ENCODE measurements around the gene STPG1.

STPG1 gene

GRCh38 chr1:24442764-24443163, 29.2 kb upstream of the STPG1 start:
- DNase-seq, result no peak
- H3K36me3 ChIP-seq (ENCODE audit: insufficient read depth, low read length), result peaks cover 5% of the 10 kb centered on the region; the same call in 1 of the 2 replicates

GRCh38 chr1:24441996-24442668, 28.6 kb upstream of the STPG1 start:
- no peak overlapping the region for H3K4me2 ChIP-seq (ENCODE audit: insufficient read depth, low read length)
- H3K79me2 ChIP-seq (ENCODE audit: insufficient read depth, low read length), result no peaks in the 10 kb centered on the region
- no peaks in the 10 kb centered on the region for H3K9me3 ChIP-seq (ENCODE audit: insufficient read depth, low read length, severe bottlenecking)
- no peak for TF ChIP-seq CTCF (IDR thresholded peaks at IDR 0.05; ENCODE audit: borderline replicate concordance, extremely low read depth, low read length, poor library complexity, severe bottlenecking)
- no peak for TF ChIP-seq EZH2 (IDR thresholded peaks at IDR 0.05; ENCODE audit: borderline replicate concordance, low read depth, low read length, severe bottlenecking)
- H3K36me3 ChIP-seq (ENCODE audit: insufficient read depth, low read length), result peaks cover 5% of the 10 kb centered on the region; the same call in 1 of the 2 replicates
- no peak overlapping the region for H3K4me3 ChIP-seq (ENCODE audit: low read depth in 1 of 2, low read length in 2 of 2)
- no peak overlapping the region for H3K27ac ChIP-seq (ENCODE audit: low read length)
- H2AFZ ChIP-seq (ENCODE audit: low read depth, low read length), result no peak overlapping the region
- H3K4me1 ChIP-seq (ENCODE audit: insufficient read depth, low read length), result no peaks in the 10 kb centered on the region
- DNase-seq (no peak), ATAC-seq (ENCODE audit: insufficient read depth, low read depth) (no peak)
- H4K20me1 ChIP-seq (ENCODE audit: insufficient read depth, low read length), result no peaks in the 10 kb centered on the region; the same call in 1 of the 2 replicates
- no peak overlapping the region for H3K9ac ChIP-seq (ENCODE audit: low read depth, low read length)
- no peaks in the 10 kb centered on the region for H3K27me3 ChIP-seq (ENCODE audit: insufficient read depth, low read length, poor library complexity)

More at GRCh38 chr1:24442764-24443163, 29.2 kb upstream of the STPG1 start:
- Histone ChIP-seq H3K79me2 (ENCODE audit: insufficient read depth, low read length) (no peaks in the 10 kb centered on the region), H4K20me1 (ENCODE audit: insufficient read depth, low read length) (no peaks in the 10 kb centered on the region; the same call in 1 of the 2 replicates), H3K4me1 (ENCODE audit: insufficient read depth, low read length) (no peaks in the 10 kb centered on the region), H3K4me3 (ENCODE audit: low read depth in 1 of 2, low read length in 2 of 2) (no peak overlapping the region), H3K9ac (ENCODE audit: low read depth, low read length) (no peak overlapping the region), H3K4me2 (ENCODE audit: insufficient read depth, low read length) (no peak overlapping the region), H3K9me3 (ENCODE audit: insufficient read depth, low read length, severe bottlenecking) (no peaks in the 10 kb centered on the region), H3K27me3 (ENCODE audit: insufficient read depth, low read length, poor library complexity) (no peaks in the 10 kb centered on the region), H2AFZ (ENCODE audit: low read depth, low read length) (no peak overlapping the region), H3K27ac (ENCODE audit: low read length) (no peak overlapping the region)
- no peak for ATAC-seq (ENCODE audit: insufficient read depth, low read depth)
- TF ChIP-seq EZH2 (IDR thresholded peaks at IDR 0.05; ENCODE audit: borderline replicate concordance, low read depth, low read length, severe bottlenecking) (no peak), CTCF (IDR thresholded peaks at IDR 0.05; ENCODE audit: borderline replicate concordance, extremely low read depth, low read length, poor library complexity, severe bottlenecking) (no peak)

- TF ChIP-seq EZH2 (IDR thresholded peaks at IDR 0.05; ENCODE audit: borderline replicate concordance, low read depth, low read length, severe bottlenecking) (no peak), CTCF (IDR thresholded peaks at IDR 0.05; ENCODE audit: borderline replicate concordance, extremely low read depth, low read length, poor library complexity, severe bottlenecking) (no peak)
- no peak for DNase-seq
- no peak overlapping the region for H2AFZ ChIP-seq (ENCODE audit: low read depth, low read length)
Observed at GRCh38 chr1:24441480-24441879, 27.9 kb upstream of the STPG1 start.

More at GRCh38 chr1:24441480-24441879, 27.9 kb upstream of the STPG1 start:
- Histone ChIP-seq H3K79me2 (ENCODE audit: insufficient read depth, low read length) (no peaks in the 10 kb centered on the region), H3K4me2 (ENCODE audit: insufficient read depth, low read length) (no peak overlapping the region), H3K4me1 (ENCODE audit: insufficient read depth, low read length) (no peaks in the 10 kb centered on the region), H3K27me3 (ENCODE audit: insufficient read depth, low read length, poor library complexity) (no peaks in the 10 kb centered on the region), H4K20me1 (ENCODE audit: insufficient read depth, low read length) (no peaks in the 10 kb centered on the region; the same call in 1 of the 2 replicates), H3K9ac (ENCODE audit: low read depth, low read length) (no peak overlapping the region), H3K9me3 (ENCODE audit: insufficient read depth, low read length, severe bottlenecking) (no peaks in the 10 kb centered on the region), H3K36me3 (ENCODE audit: insufficient read depth, low read length) (peaks cover 5% of the 10 kb centered on the region; the same call in 1 of the 2 replicates), H3K4me3 (ENCODE audit: low read depth in 1 of 2, low read length in 2 of 2) (no peak overlapping the region), H3K27ac (ENCODE audit: low read length) (no peak overlapping the region)
- ATAC-seq (ENCODE audit: insufficient read depth, low read depth), result no peak
